Keratinocyte (primary cell): ENCODE measurements around the gene REPS2. TPM values are rescaled to one million over a fixed set of nuclear protein-coding genes. Genes with fewer than 3 reads are reported as not detected.

Source experiments
- DNase-seq: peaks from one replicate; pipeline ENCODE4 v3.0.0-alpha.2; 2011; ENCODE audit warnings: low read depth, missing footprints, low spot score
- FAIRE-seq: peaks from 2 replicates; lab custom pipeline; 2011; peaks lifted over from hg19 to GRCh38; lab: Jason Lieb, UNC
- H2AFZ ChIP-seq: 2 replicates; pipeline ENCODE4 v1.6.0; 2012; ENCODE audit warnings: low read length, control low read depth, inconsistent platforms; ENCODE audit not compliant: control insufficient read depth
- H3K27ac ChIP-seq: 2 replicates; pipeline ENCODE4 v1.5.1; 2011; ENCODE audit warnings: low read length; ENCODE audit not compliant: control insufficient read depth, insufficient read depth
- H3K27me3 ChIP-seq: 3 replicates; pipeline ENCODE4 v1.6.0; 2011; ENCODE audit warnings: low read length; ENCODE audit not compliant: control insufficient read depth, insufficient read depth; ENCODE audit errors: extremely low read depth
- H3K36me3 ChIP-seq, 2 experiments: 2 replicates in 1 of 2; 3 replicates in 1 of 2; pipeline ENCODE4 v1.5.1; 2011; ENCODE audit warnings: low read length in 2 of 2, mild to moderate bottlenecking in 1 of 2; ENCODE audit not compliant: control insufficient read depth in 2 of 2, insufficient read depth in 2 of 2; ENCODE audit errors: extremely low read depth in 1 of 2
- H3K4me1 ChIP-seq: 3 replicates; pipeline ENCODE4 v1.5.1; 2011; ENCODE audit warnings: low read length; ENCODE audit not compliant: control insufficient read depth, insufficient read depth; ENCODE audit errors: extremely low read depth
- H3K4me2 ChIP-seq: 3 replicates; pipeline ENCODE4 v1.6.0; 2011; ENCODE audit warnings: low read depth, low read length; ENCODE audit not compliant: control insufficient read depth, insufficient read depth; ENCODE audit errors: extremely low read depth
- H3K4me3 ChIP-seq, 3 experiments: fragments of 200-600 bp in 1 of 3; sonication (generic) in 1 of 3; 2 replicates in 2 of 3; 3 replicates in 1 of 3; pipeline ENCODE4 v1.5.1; 2011 to 2016; ENCODE audit warnings: low read length in 3 of 3, mild to moderate bottlenecking in 3 of 3, control low read depth in 2 of 3, inconsistent platforms in 1 of 3, low read depth in 1 of 3, mixed read lengths in 1 of 3, mixed run types in 1 of 3, moderate library complexity in 1 of 3; ENCODE audit not compliant: control insufficient read depth in 2 of 3, insufficient read depth in 2 of 3; ENCODE audit errors: extremely low read depth in 1 of 3
- H3K79me2 ChIP-seq: 2 replicates; pipeline ENCODE4 v1.6.0; 2012; ENCODE audit warnings: low read length; ENCODE audit not compliant: control insufficient read depth, insufficient read depth
- H3K9ac ChIP-seq: 3 replicates; pipeline ENCODE4 v1.6.0; 2011; ENCODE audit warnings: low read length; ENCODE audit not compliant: control insufficient read depth, insufficient read depth; ENCODE audit errors: extremely low read depth
- H3K9me1 ChIP-seq: 3 replicates; pipeline ENCODE4 v1.6.0; 2011; ENCODE audit warnings: low read length; ENCODE audit not compliant: control insufficient read depth, insufficient read depth; ENCODE audit errors: extremely low read depth
- H3K9me3 ChIP-seq: 2 replicates; pipeline ENCODE4 v1.5.1; 2012; ENCODE audit warnings: low read depth, low read length; ENCODE audit not compliant: control insufficient read depth
- H4K20me1 ChIP-seq: 3 replicates; pipeline ENCODE4 v1.6.0; 2011; ENCODE audit warnings: low read length; ENCODE audit not compliant: control insufficient read depth, insufficient read depth; ENCODE audit errors: extremely low read depth
- EZH2 ChIP-seq: IDR thresholded peaks from one replicate; pipeline ENCODE4 v1.6.1; 2012; ENCODE audit warnings: inconsistent platforms, mild to moderate bottlenecking, low read length, moderate library complexity
- dilution Hi-C: fragments of 300-500 bp; cut with MboI; formaldehyde crosslinking; loops from one replicate; pipeline ENCODE4 v1.7.0; 2020; ENCODE audit warnings: low sequenced_read_pairs; ENCODE audit not compliant: extremely low pct_ligation_motif_present
- polyA plus RNA-seq, 5 experiments: library from polyadenylated mRNA; depleted of rRNA in 3 of 5; stranded (reverse) in 3 of 5; stranded (forward) in 1 of 5; unstranded in 1 of 5; fragments of >200 nt; gene quantifications; 1 replicate in 1 of 5; 2 replicates in 3 of 5; 3 replicates in 1 of 5; pipeline versions ENCODE4 v1.2.1 to v1.2.3, GENCODE V29; 2011 to 2012; ENCODE audit warnings: missing spikeins in 2 of 5, low read depth in 1 of 5, low replicate concordance in 1 of 5
- TF ChIP-seq, protein P1 (sequence below), 3 experiments: IDR thresholded peaks in 1 of 3; conservative IDR thresholded peaks in 1 of 3; optimal IDR thresholded peaks in 1 of 3; 2 replicates in 2 of 3; 3 replicates in 1 of 3; pipeline versions ENCODE3 to v1.5.1; 2011; ENCODE audit warnings: low read length in 3 of 3, mild to moderate bottlenecking in 3 of 3, moderate library complexity in 2 of 3, control low read depth in 1 of 3, inconsistent platforms in 1 of 3; ENCODE audit not compliant: insufficient read depth in 2 of 3; ENCODE audit errors: extremely low read depth in 1 of 3

The REPS2 gene
- polyA plus RNA-seq, 1 donor (not counting 4 experiments of a cell fraction or from before 2014, with no cell fraction given): 2.4 TPM

DNA sequence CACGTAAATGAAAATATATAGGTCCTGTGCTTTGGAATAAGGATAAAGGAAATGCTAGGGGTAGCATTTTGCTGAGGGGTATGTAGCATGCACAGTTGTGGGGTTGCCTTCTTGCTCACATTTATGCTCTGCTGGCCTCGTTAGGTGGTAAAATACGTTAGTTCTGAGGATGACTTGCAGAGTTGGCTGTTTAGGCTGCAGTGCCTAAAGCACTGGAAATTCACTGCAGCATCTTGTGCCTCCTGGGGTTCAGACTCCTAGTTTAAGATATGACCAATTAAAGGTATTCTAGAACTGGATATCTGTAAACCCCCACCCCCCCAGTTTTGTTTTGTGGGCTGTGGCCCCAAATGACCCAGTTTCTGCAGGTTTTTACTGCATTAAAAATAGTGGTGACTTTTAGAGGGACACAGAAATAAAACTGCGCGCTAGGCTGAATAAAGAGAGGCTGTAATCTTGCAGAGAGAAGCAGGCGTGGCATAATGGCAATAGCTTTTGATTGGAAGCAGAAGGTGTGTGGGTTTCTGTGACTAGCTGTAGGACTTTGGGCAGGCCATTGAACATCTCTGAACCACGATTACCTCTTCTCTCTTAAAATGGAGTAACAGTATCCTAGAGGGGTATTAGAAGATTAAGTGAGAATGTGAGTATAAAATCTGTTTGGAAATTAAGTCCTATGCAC lies 79.3 kb downstream of the REPS2 start:
- no peak for FAIRE-seq
- DNase-seq: no peak

DNA sequence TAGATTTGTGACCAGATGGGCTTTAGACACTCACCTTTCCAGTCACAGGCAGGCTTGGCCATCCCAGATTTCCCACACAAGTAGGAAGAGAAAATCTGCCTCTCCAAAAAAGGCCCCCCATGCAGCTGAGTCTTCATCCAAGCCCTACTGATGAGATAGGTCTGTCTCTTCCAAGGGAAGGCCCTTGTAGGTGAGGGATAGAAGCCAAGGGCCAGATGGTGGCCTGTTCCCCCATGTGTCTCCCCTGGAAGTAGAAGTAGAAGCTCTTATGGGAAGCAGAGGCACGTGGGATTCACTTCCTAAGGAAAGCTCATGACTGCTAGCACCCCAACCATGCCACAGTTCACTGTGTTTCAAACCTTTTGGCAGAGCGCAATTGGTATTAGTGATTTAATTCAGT lies 81.5 kb downstream of the REPS2 start:
- Histone ChIP-seq H3K9ac (no peak overlapping the region), H3K4me3 (no peak overlapping the region), H4K20me1 (no peaks in the 10 kb centered on the region), H3K36me3 (no peaks in the 10 kb centered on the region), H3K9me1 (no peaks in the 10 kb centered on the region), H3K9me3 (no peaks in the 10 kb centered on the region), H3K4me1 (peaks cover 6% of the 10 kb centered on the region), H2AFZ (no peak overlapping the region), H3K4me2 (no peak overlapping the region), H3K27ac (no peak overlapping the region), H3K79me2 (no peaks in the 10 kb centered on the region), H3K27me3 (peaks cover 9% of the 10 kb centered on the region)
- FAIRE-seq: no peak
- dilution Hi-C loops: no loop called here
- TF ChIP-seq, protein P1, sequence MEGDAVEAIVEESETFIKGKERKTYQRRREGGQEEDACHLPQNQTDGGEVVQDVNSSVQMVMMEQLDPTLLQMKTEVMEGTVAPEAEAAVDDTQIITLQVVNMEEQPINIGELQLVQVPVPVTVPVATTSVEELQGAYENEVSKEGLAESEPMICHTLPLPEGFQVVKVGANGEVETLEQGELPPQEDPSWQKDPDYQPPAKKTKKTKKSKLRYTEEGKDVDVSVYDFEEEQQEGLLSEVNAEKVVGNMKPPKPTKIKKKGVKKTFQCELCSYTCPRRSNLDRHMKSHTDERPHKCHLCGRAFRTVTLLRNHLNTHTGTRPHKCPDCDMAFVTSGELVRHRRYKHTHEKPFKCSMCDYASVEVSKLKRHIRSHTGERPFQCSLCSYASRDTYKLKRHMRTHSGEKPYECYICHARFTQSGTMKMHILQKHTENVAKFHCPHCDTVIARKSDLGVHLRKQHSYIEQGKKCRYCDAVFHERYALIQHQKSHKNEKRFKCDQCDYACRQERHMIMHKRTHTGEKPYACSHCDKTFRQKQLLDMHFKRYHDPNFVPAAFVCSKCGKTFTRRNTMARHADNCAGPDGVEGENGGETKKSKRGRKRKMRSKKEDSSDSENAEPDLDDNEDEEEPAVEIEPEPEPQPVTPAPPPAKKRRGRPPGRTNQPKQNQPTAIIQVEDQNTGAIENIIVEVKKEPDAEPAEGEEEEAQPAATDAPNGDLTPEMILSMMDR (optimal IDR thresholded peaks at IDR 0.05 in 1 of 3, IDR thresholded peaks at IDR 0.05 in 1 of 3, conservative IDR thresholded peaks at IDR 0.05 in 1 of 3; ENCODE audit: extremely low read depth in 1 of 3, insufficient read depth in 2 of 3, low read length in 3 of 3): no peak
- no peak for TF ChIP-seq EZH2
- DNase-seq: no peak

More for the DNA sequence above, 79.3 kb downstream of the REPS2 start:
- Histone ChIP-seq H3K9me1 (no peaks in the 10 kb centered on the region), H3K9ac (no peak overlapping the region), H3K4me3 (no peak overlapping the region), H3K9me3 (no peaks in the 10 kb centered on the region), H2AFZ (no peak overlapping the region), H3K36me3 (no peaks in the 10 kb centered on the region), H3K27me3 (peaks cover 11% of the 10 kb centered on the region), H3K79me2 (no peaks in the 10 kb centered on the region), H3K27ac (no peak overlapping the region), H3K4me2 (no peak overlapping the region), H3K4me1 (no peaks in the 10 kb centered on the region), H4K20me1 (no peaks in the 10 kb centered on the region)
- dilution Hi-C loops: no loop called here
- TF ChIP-seq EZH2: no peak
- TF ChIP-seq, protein P1 (optimal IDR thresholded peaks at IDR 0.05 in 1 of 3, IDR thresholded peaks at IDR 0.05 in 1 of 3, conservative IDR thresholded peaks at IDR 0.05 in 1 of 3; ENCODE audit: extremely low read depth in 1 of 3, insufficient read depth in 2 of 3, low read length in 3 of 3): no peak
